Activated B cell treated with CpG ODN at 0.5 μM for 24 hours (primary cell): ENCODE data around the gene FAM217A. TPM values are rescaled to one million over a fixed set of nuclear protein-coding genes. Genes with fewer than 3 reads are reported as not detected.

ENCODE experiments used
- ATAC-seq: fragments of 200-7000 bp; cut with Tn5 transposase; one replicate; pipeline ENCODE4 v1.10.0; 2021; ENCODE audit warnings: low read depth, mild to moderate bottlenecking, moderate library complexity
- CTCF ChIA-PET: fragments of 350-600 bp; sonication (Branson Sonifier 250); formaldehyde crosslinking; loops from one replicate; lab custom pipeline; 2021; ENCODE audit warnings: antibody characterized with exemption; lab: Charles Lee
- POLR2A ChIA-PET: fragments of 350-600 bp; sonication (Branson Sonifier 250); formaldehyde crosslinking; loops from one replicate; lab custom pipeline; 2021; ENCODE audit warnings: antibody characterized with exemption; lab: Charles Lee
- DNase-seq: peaks from one replicate; pipeline ENCODE4 v3.0.0; 2022
- H3K27ac Mint-ChIP-seq: one replicate; pipeline ENCODE4 v1.8.0; 2020; ENCODE audit warnings: mixed read lengths
- H3K27me3 Mint-ChIP-seq: one replicate; pipeline ENCODE4 v1.8.0; 2021; ENCODE audit warnings: mixed read lengths
- H3K36me3 Mint-ChIP-seq: one replicate; pipeline ENCODE4 v1.8.0; 2021; ENCODE audit warnings: low read depth, mixed read lengths
- H3K4me1 Mint-ChIP-seq: one replicate; pipeline ENCODE4 v1.8.0; 2021; ENCODE audit warnings: mixed read lengths
- H3K4me3 Mint-ChIP-seq: one replicate; pipeline ENCODE4 v1.8.0; 2020; ENCODE audit warnings: mild to moderate bottlenecking, mixed read lengths
- H3K9me3 Mint-ChIP-seq: one replicate; pipeline ENCODE4 v1.8.0; 2020; ENCODE audit warnings: mixed read lengths
- intact Hi-C: fragments of 100-400 bp; cut with micrococcal nuclease; formaldehyde crosslinking; loops from one replicate; pipeline ENCODE4 v1.15.1; 2024
- total RNA-seq: library from RNA; stranded (reverse); gene quantifications from 2 replicates; pipeline ENCODE4 v1.2.3, GENCODE V29; 2022
- TF ChIP-seq, protein P1 (sequence below): fragments of 200-600 bp; IDR thresholded peaks from one replicate; pipeline ENCODE4 v1.8.0; 2022; ENCODE audit warnings: antibody characterized with exemption, mild to moderate bottlenecking

The FAM217A gene
- total RNA-seq, 1 donor from 2014 or later, result not detected

DNA sequence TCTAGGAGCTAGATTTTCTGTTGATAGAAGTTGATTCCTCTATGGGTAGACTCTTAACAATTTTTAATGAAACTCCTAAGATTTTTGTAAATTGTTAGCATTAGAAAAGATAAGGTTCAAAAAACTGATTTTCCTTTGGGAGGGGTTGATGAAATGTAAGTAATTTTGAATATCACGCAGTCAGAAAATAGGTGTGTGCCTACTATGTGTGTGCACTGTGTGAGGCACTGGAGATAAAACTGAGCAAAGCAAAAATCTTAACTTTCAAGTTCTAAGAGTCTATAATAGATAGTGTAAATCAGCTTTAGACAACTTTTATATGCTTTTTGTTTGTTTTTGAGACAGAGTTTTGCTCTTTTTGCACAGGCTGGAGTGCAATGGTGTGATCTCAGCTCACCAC is 53.3 kb downstream of the FAM217A start:
- intact Hi-C loops, result loop anchor here (10.0 kb wide), 1 partner anchor 1031 kb away; the partner anchor contains the start of gene NQO2
- ATAC-seq (no peak), DNase-seq (no peak)
- Mint-ChIP-seq H3K9me3 (no peaks in the 10 kb centered on the region), H3K27ac (no peak overlapping the region), H3K36me3 (peaks cover 46% of the 10 kb centered on the region), H3K4me3 (no peak overlapping the region), H3K27me3 (no peaks in the 10 kb centered on the region), H3K4me1 (peaks cover 76% of the 10 kb centered on the region)
- POLR2A ChIA-PET, result no interaction called here
- TF ChIP-seq, protein P1, sequence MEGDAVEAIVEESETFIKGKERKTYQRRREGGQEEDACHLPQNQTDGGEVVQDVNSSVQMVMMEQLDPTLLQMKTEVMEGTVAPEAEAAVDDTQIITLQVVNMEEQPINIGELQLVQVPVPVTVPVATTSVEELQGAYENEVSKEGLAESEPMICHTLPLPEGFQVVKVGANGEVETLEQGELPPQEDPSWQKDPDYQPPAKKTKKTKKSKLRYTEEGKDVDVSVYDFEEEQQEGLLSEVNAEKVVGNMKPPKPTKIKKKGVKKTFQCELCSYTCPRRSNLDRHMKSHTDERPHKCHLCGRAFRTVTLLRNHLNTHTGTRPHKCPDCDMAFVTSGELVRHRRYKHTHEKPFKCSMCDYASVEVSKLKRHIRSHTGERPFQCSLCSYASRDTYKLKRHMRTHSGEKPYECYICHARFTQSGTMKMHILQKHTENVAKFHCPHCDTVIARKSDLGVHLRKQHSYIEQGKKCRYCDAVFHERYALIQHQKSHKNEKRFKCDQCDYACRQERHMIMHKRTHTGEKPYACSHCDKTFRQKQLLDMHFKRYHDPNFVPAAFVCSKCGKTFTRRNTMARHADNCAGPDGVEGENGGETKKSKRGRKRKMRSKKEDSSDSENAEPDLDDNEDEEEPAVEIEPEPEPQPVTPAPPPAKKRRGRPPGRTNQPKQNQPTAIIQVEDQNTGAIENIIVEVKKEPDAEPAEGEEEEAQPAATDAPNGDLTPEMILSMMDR, result no peak
- CTCF ChIA-PET, result no interaction called here

DNA sequence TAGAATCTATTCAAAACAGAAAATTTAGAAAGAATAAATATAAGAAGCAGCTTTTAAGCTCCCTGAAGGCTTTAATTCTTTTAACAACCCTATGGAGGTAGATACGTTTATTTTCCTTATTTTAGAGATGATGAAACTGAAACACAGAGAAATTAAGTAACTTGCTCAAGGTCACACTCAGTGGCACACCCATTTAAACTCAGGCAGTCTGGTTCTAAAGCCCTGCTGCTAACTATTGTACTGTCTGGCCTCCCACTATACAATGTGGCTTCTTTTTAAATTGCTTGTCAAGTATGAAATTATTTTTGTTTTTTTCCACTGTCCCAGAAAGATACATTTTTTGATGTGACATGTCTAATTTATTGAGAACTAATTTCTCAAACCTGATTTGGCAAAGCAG is 55.7 kb downstream of the FAM217A start:
- Mint-ChIP-seq H3K36me3 (peaks cover 37% of the 10 kb centered on the region), H3K4me1 (peaks cover 70% of the 10 kb centered on the region), H3K4me3 (peak overlapping the region; percentile 58), H3K27ac (peak overlapping the region; percentile 60), H3K27me3 (no peaks in the 10 kb centered on the region), H3K9me3 (no peaks in the 10 kb centered on the region)
- TF ChIP-seq, protein P1, result no peak
- intact Hi-C loops, result loop anchor here (5.0 to 10.0 kb wide), 2 partner anchors 666 to 1028 kb away; partner anchors contain the start of gene NQO2
- DNase-seq (no peak), ATAC-seq (no peak)
- ChIA-PET POLR2A (interaction anchor here (0.6 kb wide), 1 partner anchor 910 kb away, joined by 3 read pairs; no protein-coding TSS in a partner anchor), CTCF (interaction anchor here (1.3 kb wide), 1 partner anchor 32 kb away, joined by 3 read pairs; no protein-coding TSS in a partner anchor)

DNA sequence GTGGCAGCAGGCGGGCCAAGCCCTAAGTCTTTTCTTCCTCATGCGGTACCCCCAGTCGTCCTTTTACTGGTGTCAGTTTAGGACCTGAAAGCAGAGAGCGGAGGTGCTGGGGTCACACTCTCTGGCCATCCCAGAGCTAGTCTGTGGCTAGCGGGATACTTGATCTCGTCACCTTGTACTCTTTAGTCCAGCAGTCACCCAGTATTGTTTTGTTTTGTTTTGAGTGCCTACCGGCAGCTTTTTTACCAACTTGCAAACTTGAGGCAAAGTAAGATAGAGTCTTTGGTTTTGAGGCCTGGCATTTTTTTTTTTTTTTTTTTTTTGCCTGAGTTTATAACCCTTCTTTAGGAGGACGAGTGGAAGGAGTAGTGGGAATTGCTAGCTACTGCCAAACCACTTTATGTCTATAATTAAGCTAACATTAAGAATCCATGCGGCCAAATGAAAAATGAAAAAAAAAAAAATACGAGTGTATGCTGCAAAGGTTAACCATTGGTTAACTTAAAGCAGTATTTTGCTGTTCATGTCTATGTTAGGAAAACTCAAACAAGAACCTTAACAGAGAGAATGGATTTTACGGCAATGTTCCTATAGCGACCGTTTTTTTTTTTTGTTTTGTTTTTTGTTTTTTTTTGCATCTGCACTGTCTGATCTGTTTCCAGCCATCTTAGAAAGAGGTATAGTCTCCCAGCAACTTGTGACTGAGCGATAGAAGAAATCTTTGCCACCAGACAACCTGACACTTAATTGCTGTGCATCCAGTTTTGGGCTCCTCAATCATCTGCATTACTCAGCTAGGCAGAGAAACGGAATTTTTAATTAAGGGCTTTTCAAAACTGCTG is 56.9 kb downstream of the FAM217A start:
- intact Hi-C loops, result loop anchor here (1.0 to 10.0 kb wide), 9 partner anchors 14 to 1027 kb away; partner anchors contain the start of genes BPHL, NQO2 and RIPK1
- ChIA-PET POLR2A (interaction anchor here (0.5 to 2.2 kb wide), 20 partner anchors 22 to 1541 kb away, joined by 3 to 24 read pairs (median 5); partner anchors contain the start of genes ECI2, FAM50B and RPP40), CTCF (interaction anchor here (0.6 to 2.0 kb wide), 19 partner anchors 9 to 915 kb away, joined by 3 to 16 read pairs (median 4); partner anchors contain the start of gene FAM50B)
- Mint-ChIP-seq H3K36me3 (peaks cover 34% of the 10 kb centered on the region), H3K4me3 (peak overlapping the region; percentile 99), H3K4me1 (peaks cover 73% of the 10 kb centered on the region), H3K27ac (peak overlapping the region; percentile 99), H3K9me3 (no peaks in the 10 kb centered on the region), H3K27me3 (no peaks in the 10 kb centered on the region)
- ATAC-seq, result peak; percentile 0
- DNase-seq, result no peak
- TF ChIP-seq, protein P1, result no peak

DNA sequence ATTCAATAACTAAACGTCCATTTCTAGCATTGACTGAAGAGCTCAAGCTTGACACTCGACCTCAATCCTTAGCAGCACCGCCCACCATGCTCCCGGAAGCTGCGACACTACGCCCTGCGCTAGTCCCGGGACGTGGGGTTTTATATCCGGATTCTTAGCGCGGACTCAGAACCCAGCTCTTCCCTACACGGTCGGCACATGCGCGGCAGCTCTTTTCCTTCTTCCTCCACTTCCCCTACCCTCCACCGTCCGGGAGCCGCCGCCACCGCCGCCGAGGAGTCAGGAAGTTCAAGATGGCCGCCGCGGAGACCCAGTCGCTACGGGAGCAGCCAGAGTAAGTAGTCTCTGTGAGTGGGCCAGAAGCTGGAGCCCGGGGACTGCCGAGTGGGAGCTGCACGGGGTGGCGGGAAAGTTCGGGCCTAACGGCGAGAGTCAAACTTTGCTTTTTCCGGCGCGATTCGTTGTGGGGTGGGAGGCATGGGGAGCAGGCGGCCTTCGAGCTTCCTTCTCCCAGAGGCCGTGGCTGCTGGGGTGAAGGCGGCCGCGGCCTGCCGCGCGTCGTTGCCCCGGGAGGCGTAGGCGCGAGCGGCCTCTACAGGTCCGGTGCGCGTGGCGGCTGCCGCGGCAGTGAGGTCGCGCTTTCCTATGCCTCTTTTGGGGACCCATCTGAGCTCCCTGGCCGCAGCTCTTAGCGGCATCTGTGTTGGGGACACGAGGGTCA is 57.6 kb downstream of the FAM217A start:
- intact Hi-C loops, result loop anchor here (1.0 to 10.0 kb wide), 9 partner anchors 13 to 1026 kb away; partner anchors contain the start of genes BPHL, NQO2 and RIPK1
- Mint-ChIP-seq H3K4me1 (peaks cover 69% of the 10 kb centered on the region), H3K27ac (peak overlapping the region; percentile 99), H3K36me3 (peaks cover 28% of the 10 kb centered on the region), H3K4me3 (peak overlapping the region; percentile 99), H3K27me3 (no peaks in the 10 kb centered on the region), H3K9me3 (no peaks in the 10 kb centered on the region)
- ATAC-seq (peak; percentile 66), DNase-seq (peak; percentile 80)
- TF ChIP-seq, protein P1, result no peak
- CTCF ChIA-PET, result interaction anchor here (0.7 to 2.0 kb wide), 19 partner anchors 10 to 916 kb away, joined by 3 to 16 read pairs (median 4); partner anchors contain the start of gene FAM50B
- POLR2A ChIA-PET, result interaction anchor here (0.5 to 2.2 kb wide), 26 partner anchors 13 to 1542 kb away, joined by 3 to 24 read pairs (median 4); partner anchors contain the start of genes BPHL, ECI2, FAM50B and PXDC1
